AG04450 (cell line): ENCODE measurements around the gene BIN1. TPM values are rescaled to one million over a fixed set of nuclear protein-coding genes. Genes with fewer than 3 reads are reported as not detected.
A peak's percentile ranks its signal among the peaks of the same experiment; 100 is the strongest.

Experiments used
- CTCF ChIA-PET: fragments of 300-600, 350-600 bp; formaldehyde crosslinking; extraction: SDS; loops from one replicate; lab custom pipeline; 2022; ENCODE audit warnings: antibody characterized with exemption, inconsistent platforms; lab: Charles Lee
- POLR2A ChIA-PET: fragments of 350-600 bp; formaldehyde crosslinking; extraction: SDS; loops from one replicate; lab custom pipeline; 2021; ENCODE audit warnings: antibody characterized with exemption, inconsistent platforms; lab: Yijun Ruan, JAX
- DNase-seq: peaks from one replicate; pipeline ENCODE4 v3.0.0-alpha.2; 2011; ENCODE audit warnings: low read depth, low spot score
- H3K27ac ChIP-seq: one replicate; pipeline ENCODE4 v1.5.1; 2012; ENCODE audit warnings: low read depth, low read length, control low read depth
- H3K27me3 ChIP-seq: one replicate; pipeline ENCODE4 v1.6.0; 2012; ENCODE audit warnings: low read length; ENCODE audit not compliant: control insufficient read depth, insufficient read depth
- H3K4me3 ChIP-seq: 2 replicates; pipeline ENCODE4 v1.5.1; 2011; ENCODE audit warnings: mild to moderate bottlenecking, low read depth, low read length, control low read depth
- H3K9me3 ChIP-seq: 2 replicates; pipeline ENCODE4 v1.5.1; 2012; ENCODE audit warnings: low read length; ENCODE audit not compliant: control insufficient read depth, insufficient read depth
- CTCF ChIP-seq: IDR thresholded peaks from 2 replicates; pipeline ENCODE4 v1.5.1; 2011; ENCODE audit warnings: low read depth, low read length, control low read depth, inconsistent platforms
- polyA plus RNA-seq: library from polyadenylated mRNA; depleted of rRNA; stranded (reverse); fragments of >200 nt; gene quantifications from 2 replicates; pipeline ENCODE4 v1.2.3, GENCODE V29; 2011

BIN1 gene
- polyA plus RNA-seq, 1 experiment = 32.4 TPM

- H3K9me3 ChIP-seq = no peaks in the 10 kb centered on the region; the same call in 1 of the 2 replicates
- H3K4me3 ChIP-seq = no peak overlapping the region
- POLR2A ChIA-PET = no interaction called here
- H3K27ac ChIP-seq = no peak overlapping the region
- CTCF ChIA-PET = interaction anchor here (1.5 kb wide), 1 partner anchor 39 kb away, joined by 4 read pairs; no protein-coding TSS in a partner anchor
- no peak for DNase-seq
- TF ChIP-seq CTCF = no peak
- no peaks in the 10 kb centered on the region for H3K27me3 ChIP-seq
Observed at GRCh38 chr2:127011796-127012195, 95.2 kb downstream of the BIN1 start.

GRCh38 chr2:127011231-127011661 is 95.7 kb downstream of the BIN1 start:
- no peak for DNase-seq
- Histone ChIP-seq H3K4me3 (no peak overlapping the region), H3K9me3 (no peaks in the 10 kb centered on the region; the same call in 1 of the 2 replicates), H3K27me3 (no peaks in the 10 kb centered on the region), H3K27ac (no peak overlapping the region)
- no peak for TF ChIP-seq CTCF
- ChIA-PET POLR2A (no interaction called here), CTCF (interaction anchor here (1.5 kb wide), 1 partner anchor 40 kb away, joined by 4 read pairs; no protein-coding TSS in a partner anchor)

- DNase-seq = no peak
- POLR2A ChIA-PET = no interaction called here
- Histone ChIP-seq H3K9me3 (no peaks in the 10 kb centered on the region), H3K27me3 (no peaks in the 10 kb centered on the region), H3K27ac (no peak overlapping the region), H3K4me3 (no peak overlapping the region)
- CTCF ChIA-PET = interaction anchor here (0.9 to 1.2 kb wide), 2 partner anchors 37 to 42 kb away, joined by 3 to 6 read pairs; no protein-coding TSS in a partner anchor
- TF ChIP-seq CTCF = no peak
Observed at GRCh38 chr2:127008265-127009015, 98.5 kb downstream of the BIN1 start.

GRCh38 chr2:127007652-127008051 is 99.3 kb downstream of the BIN1 start:
- ChIA-PET POLR2A (no interaction called here), CTCF (interaction anchor here (1.2 kb wide), 1 partner anchor 43 kb away, joined by 6 read pairs; no protein-coding TSS in a partner anchor)
- peak; percentile 37 for DNase-seq
- no peaks in the 10 kb centered on the region for H3K9me3 ChIP-seq
- H3K4me3 ChIP-seq = no peak overlapping the region
- TF ChIP-seq CTCF = no peak
- H3K27me3 ChIP-seq = no peaks in the 10 kb centered on the region
- no peak overlapping the region for H3K27ac ChIP-seq

GRCh38 chr2:127006962-127007361 is 100.0 kb downstream of the BIN1 start:
- no peak for DNase-seq
- Histone ChIP-seq H3K27me3 (no peaks in the 10 kb centered on the region), H3K9me3 (no peaks in the 10 kb centered on the region), H3K27ac (no peak overlapping the region), H3K4me3 (no peak overlapping the region)
- TF ChIP-seq CTCF = no peak
- POLR2A ChIA-PET = no interaction called here
- CTCF ChIA-PET = interaction anchor here (1.2 kb wide), 1 partner anchor 43 kb away, joined by 6 read pairs; no protein-coding TSS in a partner anchor
